ENCODE data around the gene STX2. TPM values are rescaled to one million over a fixed set of nuclear protein-coding genes. Genes with fewer than 3 reads are reported as not detected.

STX2 gene
- polyA plus RNA-seq, 1 donor (not counting 4 experiments of a cell fraction or from before 2014, with no cell fraction given) = 24.1 TPM

DNA sequence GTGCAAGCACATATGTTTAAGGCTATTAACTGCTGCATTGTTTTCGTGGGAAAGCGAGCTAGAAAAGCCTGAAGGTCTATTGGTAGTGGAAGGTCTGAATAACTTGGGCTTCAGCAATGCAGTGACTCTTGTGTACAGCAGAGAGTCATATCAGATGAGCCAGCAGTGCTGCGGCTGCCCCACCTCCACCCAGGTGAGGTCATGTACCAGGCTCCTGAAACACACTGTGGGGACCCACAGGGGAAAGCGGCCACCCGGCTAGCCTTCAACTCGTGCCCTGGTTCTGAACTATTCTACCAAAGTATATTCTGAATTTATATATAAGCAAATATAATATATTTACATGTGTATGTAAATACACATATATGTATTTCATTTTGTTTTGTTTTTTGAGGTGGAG lies 20.1 kb upstream of the STX2 start:
- DNase-seq (ENCODE audit: low read depth, low spot score) = no peak

GRCh38 chr12:130858084-130858483 lies 19.0 kb upstream of the STX2 start:
- DNase-seq (ENCODE audit: low read depth, low spot score) (no peak), FAIRE-seq (no peak)
- Histone ChIP-seq H3K9ac (ENCODE audit: control insufficient read depth, extremely low read depth, insufficient read depth, low read length) (no peak overlapping the region), H3K9me1 (ENCODE audit: control insufficient read depth, extremely low read depth, insufficient read depth, low read length) (no peaks in the 10 kb centered on the region), H3K4me2 (ENCODE audit: control insufficient read depth, extremely low read depth, insufficient read depth, low read depth, low read length) (no peak overlapping the region), H3K4me1 (ENCODE audit: control insufficient read depth, extremely low read depth, insufficient read depth, low read length) (no peaks in the 10 kb centered on the region), H3K4me3 (ENCODE audit: control insufficient read depth in 2 of 3, extremely low read depth in 1 of 3, insufficient read depth in 2 of 3, low read depth in 1 of 3, low read length in 3 of 3) (no peak overlapping the region), H3K27me3 (ENCODE audit: control insufficient read depth, extremely low read depth, insufficient read depth, low read length) (no peaks in the 10 kb centered on the region), H3K27ac (ENCODE audit: control insufficient read depth, insufficient read depth, low read length) (no peak overlapping the region), H3K79me2 (ENCODE audit: control insufficient read depth, insufficient read depth, low read length) (no peaks in the 10 kb centered on the region), H2AFZ (ENCODE audit: control insufficient read depth, low read length) (no peak overlapping the region), H4K20me1 (ENCODE audit: control insufficient read depth, extremely low read depth, insufficient read depth, low read length) (no peaks in the 10 kb centered on the region), H3K36me3 (ENCODE audit: control insufficient read depth in 2 of 2, extremely low read depth in 1 of 2, insufficient read depth in 2 of 2, low read length in 2 of 2) (no peaks in the 10 kb centered on the region), H3K9me3 (ENCODE audit: control insufficient read depth, low read depth, low read length) (peaks cover 3% of the 10 kb centered on the region)
- dilution Hi-C loops (cut with MboI; ENCODE audit: extremely low pct_ligation_motif_present, low sequenced_read_pairs) = no loop called here
- no peak for TF ChIP-seq CTCF (optimal IDR thresholded peaks at IDR 0.05 in 1 of 3, IDR thresholded peaks at IDR 0.05 in 1 of 3, conservative IDR thresholded peaks at IDR 0.05 in 1 of 3; ENCODE audit: extremely low read depth in 1 of 3, insufficient read depth in 2 of 3, low read length in 3 of 3)
- TF ChIP-seq EZH2 (IDR thresholded peaks at IDR 0.05; ENCODE audit: low read length) = no peak

More for the DNA sequence above, 20.1 kb upstream of the STX2 start:
- Histone ChIP-seq H3K36me3 (ENCODE audit: control insufficient read depth in 2 of 2, extremely low read depth in 1 of 2, insufficient read depth in 2 of 2, low read length in 2 of 2) (no peaks in the 10 kb centered on the region), H3K9me3 (ENCODE audit: control insufficient read depth, low read depth, low read length) (peaks cover 3% of the 10 kb centered on the region), H3K4me1 (ENCODE audit: control insufficient read depth, extremely low read depth, insufficient read depth, low read length) (no peaks in the 10 kb centered on the region), H3K27ac (ENCODE audit: control insufficient read depth, insufficient read depth, low read length) (no peak overlapping the region), H3K4me3 (ENCODE audit: control insufficient read depth in 2 of 3, extremely low read depth in 1 of 3, insufficient read depth in 2 of 3, low read depth in 1 of 3, low read length in 3 of 3) (no peak overlapping the region), H3K9me1 (ENCODE audit: control insufficient read depth, extremely low read depth, insufficient read depth, low read length) (no peaks in the 10 kb centered on the region), H3K79me2 (ENCODE audit: control insufficient read depth, insufficient read depth, low read length) (no peaks in the 10 kb centered on the region), H2AFZ (ENCODE audit: control insufficient read depth, low read length) (no peak overlapping the region), H3K9ac (ENCODE audit: control insufficient read depth, extremely low read depth, insufficient read depth, low read length) (no peak overlapping the region), H4K20me1 (ENCODE audit: control insufficient read depth, extremely low read depth, insufficient read depth, low read length) (no peaks in the 10 kb centered on the region), H3K4me2 (ENCODE audit: control insufficient read depth, extremely low read depth, insufficient read depth, low read depth, low read length) (no peak overlapping the region), H3K27me3 (ENCODE audit: control insufficient read depth, extremely low read depth, insufficient read depth, low read length) (no peaks in the 10 kb centered on the region)
- dilution Hi-C loops (cut with MboI; ENCODE audit: extremely low pct_ligation_motif_present, low sequenced_read_pairs) = no loop called here
- FAIRE-seq = no peak
- no peak for TF ChIP-seq CTCF (optimal IDR thresholded peaks at IDR 0.05 in 1 of 3, IDR thresholded peaks at IDR 0.05 in 1 of 3, conservative IDR thresholded peaks at IDR 0.05 in 1 of 3; ENCODE audit: extremely low read depth in 1 of 3, insufficient read depth in 2 of 3, low read length in 3 of 3)
- no peak for TF ChIP-seq EZH2 (IDR thresholded peaks at IDR 0.05; ENCODE audit: low read length)
